KG1 (cell line): Measurements from ENCODE around the gene C11orf52.

Experiments
- DNase-seq: peaks from one replicate; lab custom pipeline; 2025; lab: John Stamatoyannopoulos, UW

C11orf52 gene

GRCh38 chr11:111939836-111940604 lies 21.3 kb downstream of the C11orf52 start:
- DNase-seq, result no peak

DNA sequence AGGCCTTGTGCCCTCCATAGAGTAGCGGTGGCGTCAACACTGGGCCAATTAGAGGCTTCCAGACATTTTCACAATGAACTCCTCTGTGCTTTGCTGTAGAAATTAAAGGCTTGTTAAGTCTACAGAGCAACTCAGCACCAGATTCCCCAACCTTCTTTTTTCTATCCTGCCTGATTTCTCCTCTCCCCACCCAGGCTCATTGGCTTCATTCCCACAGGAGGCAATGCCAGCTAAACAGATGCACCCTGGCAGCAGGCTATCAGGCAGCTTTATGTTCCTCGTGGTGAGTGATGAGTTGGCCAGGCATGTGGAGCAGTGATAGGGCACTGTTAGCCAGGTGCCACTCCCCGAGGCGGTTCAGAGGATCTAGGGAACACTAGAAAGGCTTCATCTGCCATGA lies 23.2 kb downstream of the C11orf52 start:
- DNase-seq, result no peak

DNA sequence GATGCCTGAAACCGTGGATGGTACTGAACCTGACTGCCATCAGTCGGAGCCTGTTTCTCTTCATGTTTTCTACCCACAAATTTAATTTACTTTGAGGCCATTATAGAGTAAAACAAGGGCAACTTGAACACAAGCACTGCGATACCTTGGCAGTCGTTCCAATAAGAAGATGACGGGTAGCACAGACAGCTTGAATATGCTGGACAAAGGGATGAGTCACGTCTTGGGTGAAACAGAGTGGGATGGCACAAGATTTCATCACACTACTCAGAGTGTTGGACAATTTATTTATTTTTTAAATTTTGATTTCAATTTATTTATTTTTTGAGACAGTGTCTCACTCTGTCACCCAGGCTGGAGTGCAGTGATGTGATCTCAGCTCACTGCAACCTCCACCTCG lies 24.1 kb downstream of the C11orf52 start:
- no peak for DNase-seq

DNA sequence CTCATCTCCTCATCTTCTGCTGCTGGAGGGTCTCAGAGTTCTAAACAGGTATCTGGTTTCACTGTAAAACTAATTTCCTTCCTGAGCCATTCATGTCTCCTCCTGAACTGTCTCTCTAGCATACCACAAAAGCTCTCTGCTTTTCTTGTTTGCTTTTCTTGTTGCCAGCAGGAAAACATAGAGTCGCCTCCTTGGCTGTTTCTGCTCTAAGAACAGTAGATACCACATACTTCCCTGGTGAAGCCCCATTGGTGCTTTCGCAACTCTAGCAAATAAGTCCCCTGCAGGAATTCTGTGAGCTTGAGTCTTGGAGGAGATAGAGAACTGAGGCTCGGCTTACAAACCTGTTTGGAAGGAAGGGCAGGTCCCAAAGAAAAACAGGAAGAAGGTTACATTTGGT lies 25.4 kb downstream of the C11orf52 start:
- no peak for DNase-seq

DNA sequence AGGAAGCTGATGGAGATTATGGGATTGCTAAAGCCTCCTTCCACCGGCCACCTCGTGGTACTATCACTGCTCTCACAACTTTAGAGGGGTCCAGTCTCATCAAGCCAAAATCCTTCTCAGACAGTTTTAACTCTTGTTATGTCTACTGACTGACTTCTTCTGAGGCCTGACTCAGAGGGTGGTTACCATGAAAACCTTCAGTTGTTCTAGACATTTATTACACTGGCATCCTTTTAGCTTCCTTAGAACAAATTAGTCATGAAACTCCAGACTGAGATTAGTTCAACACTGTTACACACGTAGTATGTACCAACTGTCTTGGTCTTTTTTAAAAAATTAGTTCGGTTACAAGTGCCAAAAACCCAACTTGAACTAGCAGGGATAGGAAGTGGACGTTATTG lies 25.9 kb downstream of the C11orf52 start:
- DNase-seq, result no peak

GRCh38 chr11:111945198-111945597 lies 26.5 kb downstream of the C11orf52 start:
- DNase-seq, result no peak

GRCh38 chr11:111946499-111946898 lies 27.8 kb downstream of the C11orf52 start:
- DNase-seq, result no peak

DNA sequence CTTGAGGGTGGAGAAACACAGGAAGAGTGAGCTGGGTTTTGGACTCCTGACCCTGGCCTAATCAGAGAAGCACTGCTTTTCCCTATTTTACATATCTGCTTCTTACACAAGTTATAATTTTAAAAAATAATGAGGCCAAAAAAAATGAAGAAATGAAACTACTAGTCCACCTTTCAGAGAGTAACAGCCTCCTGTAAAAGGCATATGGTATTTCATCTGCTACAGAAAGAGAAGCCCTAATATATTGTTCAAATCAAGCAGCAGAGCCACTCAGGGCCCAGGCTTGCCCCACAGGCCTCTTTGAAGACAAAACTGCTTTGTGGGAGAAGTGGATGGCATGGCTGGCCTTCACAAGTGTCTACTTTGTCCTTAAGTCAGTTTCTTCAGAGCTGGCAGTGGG lies 28.4 kb downstream of the C11orf52 start:
- DNase-seq, result no peak

- DNase-seq, result no peak
Measured at GRCh38 chr11:111949519-111950426, 31.1 kb downstream of the C11orf52 start.

DNA sequence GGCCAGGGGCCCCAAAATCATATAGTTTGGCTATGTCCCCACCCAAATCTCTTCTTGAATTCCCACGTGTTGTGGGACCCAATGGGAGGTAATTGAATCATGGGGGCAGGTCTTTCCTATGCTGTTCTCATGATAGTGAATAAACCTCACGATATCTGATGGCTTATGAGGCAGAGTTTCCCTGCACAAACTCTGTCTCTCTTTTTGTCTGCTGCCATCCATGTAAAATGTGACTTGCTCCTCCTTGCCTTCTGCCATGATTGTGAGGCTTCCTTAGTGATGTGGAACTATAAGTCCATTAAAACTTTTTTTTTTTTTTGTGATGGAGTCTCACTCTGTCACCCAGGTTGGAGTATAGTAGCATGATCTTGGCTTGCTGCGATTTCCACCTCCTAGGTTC lies 32.9 kb downstream of the C11orf52 start:
- no peak for DNase-seq

DNA sequence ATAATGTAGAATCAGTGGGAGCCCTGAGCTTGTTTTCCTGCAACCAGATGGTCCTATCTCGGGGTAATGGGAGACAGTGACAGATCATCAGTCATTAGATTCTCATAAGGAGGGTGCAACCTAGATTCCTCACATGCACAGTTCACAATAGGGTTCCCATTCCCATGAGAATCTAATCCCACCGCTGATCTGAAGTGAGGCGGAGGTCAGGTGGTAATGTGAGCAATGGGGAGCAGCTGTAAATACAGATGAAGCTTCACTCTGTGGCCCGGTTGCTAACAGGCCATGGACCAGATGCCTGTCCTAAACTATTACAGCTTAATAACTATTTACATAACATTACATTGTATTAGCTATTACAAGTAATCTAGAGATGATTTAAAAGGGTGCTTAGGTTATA lies 35.4 kb downstream of the C11orf52 start:
- DNase-seq, result no peak

DNA sequence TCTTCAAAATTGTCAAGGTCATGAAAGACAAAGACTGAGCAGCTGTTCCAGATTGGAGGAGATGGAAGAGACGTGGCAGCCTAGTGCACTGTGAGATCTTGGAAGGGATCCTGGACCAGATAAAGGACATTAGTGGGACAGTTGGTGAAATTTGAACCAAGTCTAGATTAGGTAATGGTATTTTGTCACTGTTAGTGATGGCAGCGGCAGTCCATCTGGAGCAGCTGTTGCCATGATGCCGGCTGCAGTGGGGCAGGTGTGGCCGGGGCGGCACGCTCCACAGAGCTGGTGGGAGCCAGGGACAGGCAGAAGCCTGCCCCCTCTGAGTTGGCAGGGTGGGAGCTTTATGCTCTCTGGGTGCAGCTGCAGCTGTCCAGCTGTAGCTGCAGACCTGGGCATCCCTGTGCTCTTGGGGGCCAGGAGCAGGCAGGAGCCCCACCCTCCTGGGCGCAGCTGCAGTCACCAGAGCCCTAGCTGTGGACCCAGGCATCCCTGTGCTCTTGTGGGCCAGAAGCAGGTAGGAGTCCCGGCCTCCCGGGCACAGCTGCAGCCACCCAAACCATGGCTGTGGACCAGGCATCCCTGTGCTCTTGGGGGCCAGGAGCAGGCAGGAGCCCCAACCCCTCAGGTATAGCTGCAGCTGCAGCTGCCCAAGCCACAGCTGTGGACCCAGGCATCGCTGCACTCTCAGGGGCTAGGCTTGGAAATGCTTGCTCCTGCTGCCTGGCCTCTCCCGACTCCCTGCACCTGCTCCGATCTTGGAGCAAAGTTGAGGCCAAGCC lies 39.1 kb downstream of the C11orf52 start:
- no peak for DNase-seq

DNA sequence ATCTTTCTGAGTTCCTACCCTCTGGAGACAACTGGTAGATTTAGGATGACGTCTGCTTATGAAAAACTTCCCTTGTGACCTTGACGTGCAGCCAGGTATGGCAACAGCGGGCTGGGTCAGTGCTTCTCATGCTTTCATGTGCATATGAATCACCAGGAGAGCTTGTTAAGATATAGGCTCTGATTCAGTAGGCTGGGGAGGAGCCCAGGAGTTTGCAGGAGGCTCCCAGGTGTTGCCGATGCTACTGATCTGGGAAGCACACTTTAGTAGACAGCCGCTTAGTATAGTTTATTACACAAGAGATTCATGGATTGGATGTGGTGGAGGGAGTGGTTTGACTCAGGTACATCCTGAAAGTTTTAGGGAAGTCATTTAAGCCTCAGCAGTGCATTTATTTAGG lies 42.2 kb downstream of the C11orf52 start:
- no peak for DNase-seq

DNA sequence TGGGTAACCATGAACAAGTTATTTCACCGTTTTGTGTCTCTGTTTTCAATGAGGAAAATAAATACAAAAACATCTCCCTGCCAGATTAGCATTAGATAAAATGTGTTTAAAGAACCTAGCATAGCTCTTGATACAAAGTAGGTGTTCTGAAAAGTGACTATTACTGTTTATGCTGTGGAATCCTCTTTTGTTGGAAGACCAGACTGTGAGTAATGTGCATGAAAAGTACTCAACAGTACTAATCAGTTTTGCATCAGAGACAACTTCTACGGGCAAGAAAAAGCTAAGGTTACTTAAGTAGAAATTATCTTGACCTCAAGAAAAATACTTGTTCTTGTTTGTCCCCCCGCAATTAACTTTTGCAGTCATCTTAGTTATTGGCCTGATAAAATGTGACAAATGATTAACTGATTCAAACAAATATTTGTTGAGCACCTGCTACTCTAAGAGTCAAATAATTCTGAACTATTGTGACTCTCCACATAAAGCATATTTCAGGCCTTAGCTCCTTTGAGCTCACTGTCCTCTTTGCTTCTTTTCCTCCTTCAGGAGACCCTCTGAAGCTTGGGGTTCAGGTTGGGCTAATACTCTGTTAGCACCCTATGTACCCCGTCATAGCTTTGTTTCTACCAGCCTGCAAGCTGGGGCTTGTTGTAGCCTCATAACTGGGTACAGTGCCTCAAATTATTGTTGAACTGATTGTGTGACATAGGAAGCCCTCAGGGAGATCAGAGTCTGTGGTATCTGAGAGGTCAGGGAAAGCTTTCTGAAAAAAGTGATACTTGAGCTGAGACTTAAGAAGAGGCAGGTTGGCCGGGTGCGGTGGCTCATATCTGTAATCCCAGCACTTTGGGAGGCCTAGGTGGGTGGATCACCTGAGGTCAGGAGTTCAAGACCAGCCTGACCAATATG lies 42.9 kb downstream of the C11orf52 start:
- no peak for DNase-seq

- DNase-seq, result no peak
Measured at GRCh38 chr11:111963931-111964340, 45.2 kb downstream of the C11orf52 start.

DNA sequence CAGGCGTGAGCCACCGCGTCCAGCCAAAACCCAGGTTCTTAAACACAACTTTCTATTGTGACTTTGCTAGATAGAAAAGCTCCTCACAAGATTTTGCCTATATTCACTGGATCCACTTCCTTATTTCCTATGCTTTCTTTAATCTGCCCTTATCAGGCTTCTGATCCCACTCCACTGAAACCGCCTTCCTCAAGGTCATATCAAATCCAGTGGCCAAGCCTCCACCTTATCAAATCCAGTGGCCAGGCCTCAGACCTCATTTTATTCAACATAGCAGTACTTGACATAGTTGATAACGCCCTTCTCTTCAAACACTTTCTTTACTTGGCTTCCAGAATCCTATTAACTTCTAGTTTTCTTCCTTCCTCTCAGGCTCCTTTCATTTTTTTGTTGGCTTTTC lies 48.0 kb downstream of the C11orf52 start:
- DNase-seq, result no peak

DNA sequence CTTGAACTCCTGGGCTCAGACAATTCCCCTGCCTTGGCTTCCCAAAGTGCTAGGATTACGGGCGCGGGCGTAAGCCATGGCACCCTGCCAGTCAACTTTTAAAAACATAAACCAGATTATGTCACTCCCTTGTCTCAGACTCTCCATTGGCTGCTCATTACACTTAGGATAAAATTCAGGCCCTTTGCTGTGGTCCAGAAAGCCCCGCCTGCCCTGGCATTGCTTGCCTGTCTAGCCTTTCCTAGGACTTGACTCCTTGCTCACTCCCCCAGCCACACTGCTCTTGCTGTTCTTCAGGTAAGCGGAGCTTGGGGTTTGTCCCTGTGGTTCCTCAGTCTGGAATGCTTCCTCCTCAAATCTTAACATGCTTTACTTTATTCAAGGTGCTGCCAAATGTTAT lies 48.9 kb downstream of the C11orf52 start:
- DNase-seq, result no peak

DNA sequence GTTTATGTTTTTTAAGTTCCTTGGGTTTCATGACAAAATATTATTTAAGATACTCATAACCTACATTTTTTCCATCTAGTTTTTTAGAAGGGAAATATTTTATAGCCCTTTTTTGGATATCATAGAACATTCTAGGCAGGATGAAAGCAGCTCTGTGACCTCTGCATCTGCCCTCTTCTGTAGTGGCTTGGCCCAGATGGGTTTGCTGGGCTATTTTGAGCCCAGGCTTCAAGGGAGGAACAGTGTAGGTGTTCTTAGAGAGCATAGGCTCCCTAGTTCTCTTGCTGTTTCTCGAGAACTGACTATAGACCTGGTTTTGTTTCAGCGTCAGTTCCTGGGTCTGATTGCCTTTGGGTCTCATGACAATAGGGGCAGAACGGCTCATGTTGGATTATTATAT lies 50.6 kb downstream of the C11orf52 start:
- DNase-seq, result no peak

GRCh38 chr11:111974446-111974845 lies 55.7 kb downstream of the C11orf52 start:
- no peak for DNase-seq

DNA sequence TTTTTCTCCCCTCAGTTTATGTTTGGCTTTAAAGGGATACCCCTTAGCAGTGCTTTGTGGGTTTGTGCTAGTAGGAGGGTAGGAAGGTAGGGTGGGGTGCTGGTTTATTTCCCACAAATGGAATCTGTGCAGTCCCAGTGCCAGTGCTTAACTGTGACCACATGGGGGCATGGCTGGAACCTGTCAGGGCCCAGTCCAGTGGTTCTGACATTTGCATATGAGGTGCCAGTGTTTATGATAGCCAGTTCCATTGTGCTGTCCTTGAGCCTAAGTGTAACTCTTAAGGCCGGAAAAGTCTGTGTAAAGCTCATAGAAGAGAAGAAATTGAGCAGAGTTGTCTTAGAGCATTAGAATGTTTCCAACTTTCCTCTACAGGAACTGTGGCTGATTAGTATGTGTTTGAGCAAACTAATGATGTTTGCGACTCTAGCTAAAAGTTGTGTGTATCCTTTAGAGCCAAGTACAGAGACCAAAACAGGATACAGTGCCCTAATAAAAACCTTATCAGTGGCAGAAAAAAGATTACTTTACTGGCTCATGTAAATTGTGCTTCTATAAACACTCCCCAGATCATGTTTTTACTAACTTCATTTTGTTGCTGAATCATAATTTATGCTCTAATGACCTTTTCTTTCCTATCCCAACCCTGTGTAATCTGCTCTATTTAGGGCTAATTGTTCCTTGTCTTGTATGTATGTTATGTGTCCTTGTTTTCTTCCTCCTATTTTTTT lies 56.5 kb downstream of the C11orf52 start:
- no peak for DNase-seq
